Natural killer cell treated with Interleukin-12 subunit alpha and Interleukin-12 subunit beta and Interleukin-15 and Interleukin-18, amount 100 ng/mL, for 72 hours (primary cell): ENCODE data around the gene GSC. TPM values are rescaled to one million over a fixed set of nuclear protein-coding genes. Genes with fewer than 3 reads are reported as not detected.

Experiments
- ATAC-seq, 2 donors: fragments of 150-1000 bp; cut with Tn5 transposase in 1 of 2; sonication (Bioruptor Pico), chemical (Tn5 transposase) in 1 of 2; 2 replicates each; pipeline ENCODE4 v1.10.0; 2021
- DNase-seq: peaks from one replicate; pipeline ENCODE4 v3.0.0; 2022; ENCODE audit warnings: low spot score
- H3K27ac Mint-ChIP-seq, 2 donors: 1 replicate in 1 of 2; 2 replicates in 1 of 2; pipeline ENCODE4 v1.8.0; 2022; ENCODE audit warnings: mixed read lengths in 2 of 2, mild to moderate bottlenecking in 1 of 2, moderate library complexity in 1 of 2
- H3K27me3 Mint-ChIP-seq, 2 donors: 1 replicate in 1 of 2; 2 replicates in 1 of 2; pipeline ENCODE4 v1.8.0; 2022; ENCODE audit warnings: mixed read lengths in 2 of 2
- H3K36me3 Mint-ChIP-seq: one replicate; pipeline ENCODE4 v1.8.0; 2022; ENCODE audit warnings: mixed read lengths
- H3K4me1 Mint-ChIP-seq, 2 donors: 1 replicate in 1 of 2; 2 replicates in 1 of 2; pipeline ENCODE4 v1.8.0; 2022; ENCODE audit warnings: low read depth in 2 of 2, mixed read lengths in 2 of 2, mild to moderate bottlenecking in 1 of 2
- H3K4me3 Mint-ChIP-seq: one replicate; pipeline ENCODE4 v1.8.0; 2022; ENCODE audit warnings: mixed read lengths
- H3K9me3 Mint-ChIP-seq: 2 replicates; pipeline ENCODE4 v1.8.0; 2022; ENCODE audit warnings: mixed read lengths
- total RNA-seq, 2 donors: library from RNA; stranded (reverse); gene quantifications; one replicate each; pipeline ENCODE4 v1.2.3, GENCODE V29; 2022

GSC gene
- total RNA-seq, 2 donors from 2014 or later, result not detected

GRCh38 chr14:94779713-94780112 is 9.8 kb upstream of the GSC start:
- DNase-seq (no peak), ATAC-seq (no peak)
- Mint-ChIP-seq H3K4me3 (no peak overlapping the region), H3K27ac (no peak overlapping the region), H3K27me3 (peaks cover 31 to 34% of the 10 kb centered on the region in 2 donors), H3K9me3 (no peaks in the 10 kb centered on the region), H3K4me1 (peaks cover 5 to 7% of the 10 kb centered on the region in 2 donors), H3K36me3 (peaks cover 6% of the 10 kb centered on the region)

GRCh38 chr14:94775871-94776210 is 5.9 kb upstream of the GSC start:
- peaks cover 6% of the 10 kb centered on the region for H3K36me3 Mint-ChIP-seq
- peaks cover 14 to 15% of the 10 kb centered on the region in 2 donors for H3K4me1 Mint-ChIP-seq
- H3K27ac Mint-ChIP-seq, result no peak overlapping the region
- DNase-seq, result no peak
- no peak for ATAC-seq
- peak overlapping the region; percentile 40 for H3K4me3 Mint-ChIP-seq
- H3K9me3 Mint-ChIP-seq, result no peaks in the 10 kb centered on the region
- H3K27me3 Mint-ChIP-seq, result peaks cover 50 to 61% of the 10 kb centered on the region in 2 donors

GRCh38 chr14:94775091-94775870 is 5.4 kb upstream of the GSC start:
- no peak overlapping the region for H3K27ac Mint-ChIP-seq
- H3K9me3 Mint-ChIP-seq, result no peaks in the 10 kb centered on the region
- H3K36me3 Mint-ChIP-seq, result peaks cover 6% of the 10 kb centered on the region
- no peak for DNase-seq
- H3K4me3 Mint-ChIP-seq, result peak overlapping the region; percentile 40
- H3K4me1 Mint-ChIP-seq, result peaks cover 17 to 20% of the 10 kb centered on the region in 2 donors
- ATAC-seq, result no peak
- H3K27me3 Mint-ChIP-seq, result peaks cover 54 to 67% of the 10 kb centered on the region in 2 donors

DNA sequence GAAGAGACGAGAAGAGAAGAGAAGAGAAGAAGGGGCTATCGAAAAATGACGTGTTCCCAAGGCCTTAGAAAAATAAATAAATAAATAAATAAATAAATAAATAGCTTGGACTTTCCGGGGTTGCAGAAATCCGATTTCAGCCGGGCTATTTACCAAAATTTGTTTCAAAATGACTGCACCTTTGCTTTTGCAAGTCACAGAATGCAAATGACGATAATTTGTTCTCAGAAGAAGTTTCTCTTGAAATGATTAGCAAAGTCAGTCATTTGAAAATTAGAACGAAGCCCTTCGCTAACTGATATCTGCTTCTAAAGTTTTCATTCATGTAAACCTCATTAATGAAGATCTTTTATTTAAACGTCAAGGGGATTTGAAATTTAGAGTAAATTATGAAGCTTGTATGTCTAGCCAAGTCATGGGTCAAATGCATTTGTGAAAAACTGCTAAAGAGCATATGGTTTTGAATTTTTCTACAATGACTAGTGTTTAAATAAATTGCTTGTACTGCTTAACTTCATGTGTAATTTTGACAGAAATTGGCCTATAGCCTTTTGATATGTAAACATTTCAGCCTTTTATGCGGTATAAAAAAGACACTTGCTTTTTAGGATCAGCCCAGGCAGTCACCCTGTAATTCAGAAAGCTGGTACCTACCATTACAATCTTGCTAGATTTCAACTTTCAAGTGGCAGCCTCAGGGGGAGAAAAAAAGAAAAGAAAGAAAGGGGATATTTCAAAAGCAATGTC is 4.6 kb upstream of the GSC start:
- Mint-ChIP-seq H3K27me3 (peaks cover 53 to 65% of the 10 kb centered on the region in 2 donors), H3K36me3 (peaks cover 6% of the 10 kb centered on the region), H3K27ac (peak overlapping the region in 1 of 2 donors; percentile 33), H3K9me3 (no peaks in the 10 kb centered on the region), H3K4me1 (peaks cover 17 to 20% of the 10 kb centered on the region in 2 donors), H3K4me3 (peak overlapping the region; percentile 29)
- no peak for DNase-seq
- ATAC-seq, result no peak

DNA sequence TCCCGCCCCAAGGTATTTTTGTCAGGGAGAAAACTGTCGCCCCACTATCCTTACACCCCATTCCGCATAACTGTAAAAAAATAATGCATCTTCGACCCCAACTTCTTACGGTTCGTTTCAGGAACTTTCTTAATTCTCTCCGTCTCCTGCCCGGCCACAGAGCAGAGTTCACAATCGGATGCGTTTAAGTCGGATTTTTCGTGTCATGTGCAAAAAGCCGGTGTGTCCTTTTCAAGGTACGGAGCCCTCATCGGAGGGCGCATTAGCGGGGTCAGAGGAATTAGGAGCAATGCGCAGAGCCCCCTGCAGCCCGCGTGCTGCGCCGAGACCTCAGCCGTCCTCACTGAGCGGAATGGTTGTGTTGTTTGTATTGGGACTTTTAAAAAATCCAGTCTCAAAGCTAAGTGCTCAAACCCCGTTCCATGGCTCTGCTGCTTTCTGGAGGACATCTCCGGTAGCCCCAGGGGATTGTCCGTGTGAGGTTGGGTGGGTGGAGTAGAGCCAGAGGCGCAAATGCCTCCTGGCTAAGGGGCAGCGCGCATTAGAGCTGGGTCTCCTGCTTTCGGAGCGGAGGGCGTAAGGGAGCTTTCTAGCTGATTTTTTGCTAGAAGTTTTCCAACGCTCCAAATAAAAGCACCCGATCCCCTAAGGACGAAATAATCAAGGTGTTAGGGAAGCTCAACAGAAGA is 3.9 kb upstream of the GSC start:
- H3K36me3 Mint-ChIP-seq, result peaks cover 6% of the 10 kb centered on the region
- peaks cover 54 to 64% of the 10 kb centered on the region in 2 donors for H3K27me3 Mint-ChIP-seq
- no peak for ATAC-seq
- peaks cover 22 to 25% of the 10 kb centered on the region in 2 donors for H3K4me1 Mint-ChIP-seq
- no peak for DNase-seq
- H3K4me3 Mint-ChIP-seq, result peak overlapping the region; percentile 29
- H3K27ac Mint-ChIP-seq, result peak overlapping the region in 1 of 2 donors; percentile 33
- no peaks in the 10 kb centered on the region for H3K9me3 Mint-ChIP-seq

DNA sequence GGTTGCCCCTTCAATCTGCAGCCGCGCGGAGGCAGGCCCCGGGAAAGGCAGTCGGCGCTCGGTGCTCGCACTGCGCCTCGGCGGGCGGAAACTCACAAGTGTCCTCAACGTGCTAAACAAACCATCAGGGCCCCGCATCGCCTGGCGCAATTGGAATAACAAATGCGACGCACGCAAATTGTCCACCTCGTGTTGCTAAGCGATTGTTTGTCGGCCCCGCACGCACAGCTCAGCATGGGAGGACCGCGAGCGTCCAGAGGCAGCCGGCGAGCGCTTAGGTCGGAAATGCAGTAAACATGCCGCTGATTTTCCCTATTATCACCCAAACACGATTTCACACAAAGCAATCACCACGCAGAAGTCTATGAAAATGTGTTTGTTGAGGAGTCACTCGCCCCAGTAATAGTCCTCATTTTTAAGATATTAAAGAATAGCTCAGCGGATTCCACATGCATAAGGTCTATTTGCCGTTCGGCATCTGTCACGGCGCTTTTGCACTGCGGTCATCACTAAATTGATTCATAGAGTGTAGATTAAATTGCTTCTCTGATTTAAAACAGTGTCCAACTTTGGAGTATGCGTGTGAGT is 3.2 kb upstream of the GSC start:
- no peak for ATAC-seq
- Mint-ChIP-seq H3K4me3 (no peak overlapping the region), H3K4me1 (peaks cover 26 to 30% of the 10 kb centered on the region in 2 donors), H3K9me3 (no peaks in the 10 kb centered on the region), H3K36me3 (peaks cover 6% of the 10 kb centered on the region), H3K27me3 (peaks cover 58 to 70% of the 10 kb centered on the region in 2 donors), H3K27ac (peak overlapping the region in 1 of 2 donors; percentile 33)
- DNase-seq, result no peak

DNA sequence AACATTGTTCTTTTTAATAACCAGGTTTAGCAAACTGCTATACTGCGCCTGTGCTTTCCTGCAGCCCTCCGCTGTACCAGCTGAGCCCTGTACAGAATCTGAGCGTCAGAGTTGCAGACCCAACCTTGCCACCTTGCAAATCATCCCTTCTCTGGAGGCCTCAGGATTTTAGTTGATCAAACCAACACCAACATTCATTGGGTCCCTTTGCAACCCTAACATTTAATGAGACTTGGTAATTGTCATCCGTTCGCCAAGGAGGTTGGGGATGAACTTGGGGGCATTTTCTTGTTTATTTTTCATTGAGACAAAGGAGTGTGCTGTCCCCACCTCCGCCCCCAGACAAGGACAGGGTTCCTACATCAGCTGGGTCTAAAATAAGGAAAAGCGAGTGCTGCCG is 2.6 kb upstream of the GSC start:
- H3K9me3 Mint-ChIP-seq, result no peaks in the 10 kb centered on the region
- H3K4me3 Mint-ChIP-seq, result no peak overlapping the region
- DNase-seq (no peak), ATAC-seq (no peak)
- no peak overlapping the region for H3K27ac Mint-ChIP-seq
- H3K27me3 Mint-ChIP-seq, result peaks cover 62 to 76% of the 10 kb centered on the region in 2 donors
- peaks cover 27 to 30% of the 10 kb centered on the region in 2 donors for H3K4me1 Mint-ChIP-seq
- peaks cover 6% of the 10 kb centered on the region for H3K36me3 Mint-ChIP-seq

DNA sequence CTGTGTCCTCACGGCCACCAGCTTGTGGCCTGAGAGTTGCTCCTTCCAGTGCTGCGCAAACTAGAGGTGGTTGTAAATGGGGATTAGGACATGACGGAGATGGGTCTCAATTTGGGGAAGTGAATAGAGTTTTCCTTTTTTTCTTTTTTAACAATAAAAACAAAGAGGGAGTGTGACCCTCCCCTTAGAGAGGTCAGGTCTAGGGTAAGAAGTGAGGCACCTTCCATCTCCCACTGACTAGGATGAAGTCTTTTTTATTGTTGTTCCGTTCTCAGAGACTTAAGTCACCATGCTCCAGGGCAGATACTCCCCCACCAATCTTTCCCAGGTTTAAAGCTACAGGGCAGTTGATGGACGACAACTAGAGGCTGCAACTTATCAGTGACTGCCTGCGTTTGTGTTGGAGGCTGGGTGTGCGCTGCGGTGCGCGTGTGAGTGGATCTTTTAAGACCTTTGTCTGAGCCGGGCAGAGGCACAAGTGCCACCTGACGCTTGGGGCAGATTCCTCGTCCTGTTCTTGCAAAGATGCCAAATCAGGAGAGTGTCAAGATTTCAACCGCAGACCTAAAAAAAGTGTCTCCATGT is 2.1 kb upstream of the GSC start:
- no peak for ATAC-seq
- H3K4me3 Mint-ChIP-seq, result no peak overlapping the region
- no peak overlapping the region for H3K27ac Mint-ChIP-seq
- peaks cover 6% of the 10 kb centered on the region for H3K36me3 Mint-ChIP-seq
- no peak for DNase-seq
- H3K4me1 Mint-ChIP-seq, result peaks cover 27 to 30% of the 10 kb centered on the region in 2 donors
- H3K9me3 Mint-ChIP-seq, result no peaks in the 10 kb centered on the region
- H3K27me3 Mint-ChIP-seq, result peaks cover 61 to 81% of the 10 kb centered on the region in 2 donors

DNA sequence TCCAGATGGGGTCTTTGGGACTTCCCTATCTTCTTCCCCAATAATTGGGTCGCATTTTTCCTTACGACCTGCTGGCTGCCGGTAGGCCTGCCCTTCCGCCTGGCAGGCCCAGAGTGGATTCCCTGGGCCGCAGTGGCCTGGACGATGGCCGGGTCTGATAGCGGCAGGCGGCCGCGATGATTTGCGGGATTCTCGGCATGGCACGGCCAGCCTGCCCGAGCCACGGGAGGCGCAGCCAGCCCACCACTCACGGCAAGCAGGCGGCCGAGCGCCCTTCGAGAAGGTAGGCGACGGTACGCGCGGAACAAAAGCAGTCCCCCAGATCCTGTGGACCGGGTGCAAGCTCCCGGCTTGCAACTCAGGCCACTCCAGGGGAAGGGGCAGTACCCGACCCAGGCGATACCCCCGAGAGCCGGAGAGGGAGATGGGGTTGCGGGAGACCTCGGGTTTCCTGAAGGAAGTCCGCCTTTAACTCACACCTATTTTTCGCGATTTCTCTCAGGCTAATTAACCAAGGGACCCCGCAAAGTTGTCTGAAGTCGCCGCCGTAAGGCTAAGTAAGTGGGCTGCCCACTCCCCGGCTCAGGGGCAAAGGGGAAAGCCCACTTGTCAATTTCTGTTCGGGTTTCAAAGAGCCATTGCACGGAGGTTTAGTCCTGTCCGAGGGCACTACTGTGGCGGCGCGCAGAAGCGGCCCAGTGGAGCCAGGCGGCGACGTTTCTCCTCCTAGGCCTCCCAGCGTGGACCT is 1.4 kb upstream of the GSC start:
- peaks cover 27 to 30% of the 10 kb centered on the region in 2 donors for H3K4me1 Mint-ChIP-seq
- no peaks in the 10 kb centered on the region for H3K9me3 Mint-ChIP-seq
- peaks cover 6% of the 10 kb centered on the region for H3K36me3 Mint-ChIP-seq
- DNase-seq, result no peak
- peaks cover 60 to 85% of the 10 kb centered on the region in 2 donors for H3K27me3 Mint-ChIP-seq
- ATAC-seq, result no peak
- no peak overlapping the region for H3K4me3 Mint-ChIP-seq
- no peak overlapping the region for H3K27ac Mint-ChIP-seq

DNA sequence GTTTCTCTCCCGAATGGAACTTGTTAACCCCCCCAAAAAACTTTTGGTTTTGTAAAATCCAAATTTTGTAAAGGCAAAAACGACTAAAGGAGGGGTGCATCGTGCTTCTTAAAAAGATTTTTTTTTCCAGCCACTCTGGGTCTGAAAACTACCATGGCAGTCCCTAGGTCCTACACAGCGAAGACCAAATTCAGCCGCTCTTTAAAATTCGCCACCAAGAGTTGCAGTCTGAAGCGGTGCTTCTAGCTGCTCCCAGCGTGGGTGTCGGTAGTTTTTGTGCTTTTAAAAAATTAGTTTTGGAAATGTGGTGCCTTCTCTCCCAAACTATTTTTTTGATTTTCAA is 873 bp upstream of the GSC start:
- Mint-ChIP-seq H3K4me3 (peak overlapping the region; percentile 73), H3K27ac (no peak overlapping the region), H3K9me3 (no peaks in the 10 kb centered on the region)

GRCh38 chr14:94770251-94770749 is 387 bp upstream of the GSC start:
- Mint-ChIP-seq H3K4me3 (peak overlapping the region; percentile 73), H3K36me3 (no peaks in the 10 kb centered on the region), H3K4me1 (peaks cover 22 to 23% of the 10 kb centered on the region in 2 donors), H3K27me3 (peaks cover 56 to 74% of the 10 kb centered on the region in 2 donors), H3K27ac (no peak overlapping the region), H3K9me3 (no peaks in the 10 kb centered on the region)
- no peak for ATAC-seq
- no peak for DNase-seq

More for the DNA sequence above, 873 bp upstream of the GSC start:
- peaks cover 56 to 79% of the 10 kb centered on the region in 2 donors for H3K27me3 Mint-ChIP-seq
- peaks cover 27 to 28% of the 10 kb centered on the region in 2 donors for H3K4me1 Mint-ChIP-seq
- peaks cover 5% of the 10 kb centered on the region for H3K36me3 Mint-ChIP-seq
- ATAC-seq (no peak), DNase-seq (no peak)

DNA sequence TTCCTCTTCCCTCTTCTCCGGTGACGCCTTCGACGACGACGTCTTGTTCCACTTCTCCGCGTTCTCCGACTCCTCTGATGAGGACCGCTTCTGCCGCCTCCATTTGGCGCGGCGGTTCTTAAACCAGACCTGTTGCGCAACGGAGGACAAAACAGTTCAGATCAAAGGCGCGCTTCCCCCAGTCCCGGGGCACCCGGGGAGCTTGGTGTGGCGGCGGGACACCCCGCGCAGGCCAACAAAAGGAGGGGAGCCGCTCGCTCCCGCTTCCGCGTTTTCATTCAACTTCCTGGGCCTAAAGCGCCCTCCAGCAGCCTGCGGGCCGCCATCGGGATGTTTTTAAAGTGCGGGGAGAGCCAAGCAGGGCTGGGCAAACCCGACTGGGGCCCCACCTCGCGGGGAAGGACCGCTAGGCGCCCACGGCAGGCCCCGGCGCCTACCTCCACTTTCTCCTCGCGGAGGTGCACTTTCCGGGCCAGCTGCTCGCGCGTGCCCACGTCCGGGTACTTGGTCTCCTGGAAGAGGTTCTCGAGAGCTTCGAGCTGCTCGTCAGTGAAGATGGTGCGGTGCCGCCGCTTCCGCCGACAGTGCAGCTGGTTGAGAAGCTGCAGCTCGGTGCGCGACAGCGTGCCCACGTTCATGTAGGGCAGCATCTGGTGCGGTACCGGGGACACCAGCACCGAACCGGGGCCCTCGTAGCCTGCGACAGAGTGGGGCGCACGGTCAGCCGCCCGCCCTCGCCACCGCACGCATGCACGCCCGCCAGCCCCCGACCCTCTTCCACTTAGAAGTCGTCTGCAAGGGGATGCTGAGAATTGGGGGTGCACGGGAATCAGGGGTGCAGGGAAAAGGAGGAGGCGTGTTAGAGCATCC is 1.2 kb downstream of the GSC start:
- Mint-ChIP-seq H3K36me3 (no peaks in the 10 kb centered on the region), H3K27ac (peak overlapping the region in 1 of 2 donors; percentile 18), H3K4me1 (peaks cover 19% of the 10 kb centered on the region in 2 donors), H3K4me3 (peak overlapping the region; percentile 73), H3K27me3 (peaks cover 57 to 68% of the 10 kb centered on the region in 2 donors), H3K9me3 (no peaks in the 10 kb centered on the region)
- no peak for DNase-seq
- ATAC-seq, result peak; percentile 52 to 57
